ENCODE measurements around the gene TMC2. TPM values are rescaled to one million over a fixed set of nuclear protein-coding genes. Genes with fewer than 3 reads are reported as not detected.

Gene TMC2
- total RNA-seq, 1 donor from 2014 or later: not detected

DNA sequence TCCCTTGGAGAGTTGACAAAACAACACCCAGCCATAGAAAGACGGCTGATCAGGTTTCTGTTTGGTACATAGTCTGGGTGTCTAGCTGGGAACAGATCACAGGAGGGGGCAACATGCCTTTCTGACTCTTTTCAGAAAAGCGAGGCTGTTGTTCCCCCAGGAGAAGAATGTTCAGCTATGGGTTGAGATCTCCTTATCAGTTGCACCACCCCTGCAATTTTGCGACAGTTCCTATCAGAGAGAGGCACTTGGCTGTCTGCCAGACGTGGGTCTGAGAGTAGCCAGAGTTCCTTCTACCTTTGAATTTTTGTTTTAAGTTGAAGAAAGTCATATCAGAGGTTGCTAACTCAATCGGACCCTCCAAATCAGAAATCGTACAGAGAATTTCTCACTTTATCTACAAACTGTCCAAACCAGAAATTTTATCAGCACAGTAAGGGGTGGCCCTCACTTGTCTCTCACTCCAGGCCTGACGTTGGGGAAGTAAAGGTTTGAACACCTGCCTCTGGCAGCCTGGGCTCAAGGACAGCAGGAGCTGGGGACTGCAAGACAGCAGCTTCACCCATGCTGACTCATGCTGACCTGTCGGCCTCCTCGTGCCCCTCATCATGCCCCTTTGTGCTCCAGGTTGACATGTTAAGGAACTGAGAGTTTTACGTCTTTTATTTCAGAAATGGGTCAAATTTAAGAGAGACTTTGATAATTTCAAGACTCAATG, 42.3 kb downstream of the TMC2 start:
- ATAC-seq: no peak

DNA sequence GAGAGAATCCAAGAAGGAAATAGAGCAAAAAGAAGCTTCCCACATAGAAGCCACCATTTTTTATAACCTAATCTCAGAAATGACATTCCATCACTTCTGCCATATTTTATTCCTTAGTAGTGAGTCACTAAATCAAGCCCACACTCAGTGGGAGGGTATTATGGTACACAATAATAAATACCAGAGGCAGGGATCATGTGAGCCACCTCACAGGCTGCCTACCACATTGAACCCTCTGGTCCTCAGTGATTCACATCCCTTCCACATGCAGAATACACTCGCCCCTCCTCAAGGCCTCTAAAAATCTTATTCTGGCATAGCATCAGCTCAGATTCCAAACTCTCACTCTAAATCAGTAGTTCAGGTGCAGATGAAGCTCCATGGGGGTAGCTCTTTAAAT, 49.4 kb downstream of the TMC2 start:
- ATAC-seq: no peak

DNA sequence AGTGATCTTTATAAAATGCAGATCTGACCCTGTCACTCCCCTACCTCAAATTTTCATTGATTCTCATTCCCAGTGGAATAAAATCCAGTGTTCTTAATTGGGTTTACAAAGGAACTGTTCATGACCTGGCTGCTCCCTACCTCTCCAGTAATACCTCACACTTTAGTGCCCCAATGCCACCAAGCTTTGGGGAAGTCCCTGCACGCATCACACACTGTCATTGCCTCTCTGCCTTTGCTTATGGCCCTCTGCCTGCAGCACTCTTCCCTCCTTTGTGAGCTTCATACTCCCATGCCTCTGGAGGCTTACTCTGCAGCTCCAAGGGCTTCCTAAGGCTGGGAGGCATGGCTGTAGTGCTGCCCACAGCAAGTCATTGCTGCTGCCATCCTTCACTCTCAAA, 57.4 kb downstream of the TMC2 start:
- ATAC-seq: no peak

GRCh38 chr20:2595076-2595475, 58.7 kb downstream of the TMC2 start:
- ATAC-seq: no peak

GRCh38 chr20:2596673-2597279, 60.4 kb downstream of the TMC2 start:
- ATAC-seq: no peak

DNA sequence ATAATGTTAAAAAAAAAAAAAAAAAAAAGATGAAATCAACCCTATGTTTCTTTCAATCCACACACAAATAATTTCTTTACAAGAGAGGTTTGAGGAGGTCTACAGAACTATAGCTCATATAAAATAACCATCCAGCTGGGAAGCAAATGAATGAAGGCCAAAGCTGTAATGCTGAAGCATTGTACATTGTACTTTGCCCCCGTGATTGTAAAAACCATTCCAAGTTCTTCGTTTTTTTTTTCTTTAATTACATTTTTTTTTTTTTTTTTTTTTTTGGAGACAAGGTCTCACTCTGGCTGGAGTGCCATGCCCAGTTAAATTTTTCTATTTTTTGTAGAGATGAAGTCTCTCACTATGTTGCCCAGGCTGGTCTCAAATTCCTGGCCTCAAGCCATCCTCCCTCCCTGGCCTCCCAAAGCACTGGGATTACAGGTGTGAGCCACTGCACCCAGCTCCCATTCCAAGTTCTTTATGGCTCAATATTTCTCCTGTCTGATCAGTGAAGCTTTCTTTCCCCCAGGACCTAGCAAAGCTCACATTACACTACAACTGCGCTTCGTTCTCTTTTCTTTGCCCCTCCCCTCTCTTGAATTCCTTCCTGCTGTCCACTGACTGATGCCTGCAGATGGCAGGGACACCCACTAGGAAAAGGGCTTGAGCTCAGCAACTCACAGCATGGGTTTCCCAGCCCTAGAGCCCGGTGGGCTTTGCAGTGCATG, 63.1 kb downstream of the TMC2 start:
- no peak for ATAC-seq

DNA sequence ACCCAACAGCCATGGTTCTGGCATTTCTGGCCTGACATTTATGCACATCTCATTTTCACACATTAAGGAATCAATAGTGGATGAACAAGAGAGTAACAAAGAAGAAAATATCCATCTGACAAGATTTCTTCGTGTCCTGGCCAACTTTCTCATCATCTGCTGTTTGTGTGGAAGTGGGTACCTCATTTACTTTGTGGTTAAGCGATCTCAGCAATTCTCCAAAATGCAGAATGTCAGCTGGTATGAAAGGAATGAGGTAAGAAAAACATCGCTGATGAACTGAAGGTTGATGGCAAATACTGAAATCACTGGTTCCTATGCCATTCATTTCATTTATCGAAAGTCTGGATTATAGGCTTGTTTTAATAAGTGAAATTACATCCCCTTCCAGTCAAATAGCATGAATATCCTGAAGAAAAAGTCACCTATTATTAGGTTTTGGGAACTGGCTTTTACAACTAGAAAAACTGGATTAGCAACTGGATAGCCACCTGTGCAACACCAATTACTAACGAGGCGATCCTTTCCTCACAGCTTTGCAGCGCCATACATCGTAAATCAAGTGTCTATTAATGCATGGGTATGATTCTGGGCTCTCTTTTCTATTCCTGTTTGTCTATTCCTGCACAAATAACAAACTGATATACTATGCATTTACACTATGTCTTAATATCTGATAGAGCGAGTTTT, 65.8 kb downstream of the TMC2 start:
- no peak for ATAC-seq

GRCh38 chr20:2602746-2603145, 66.4 kb downstream of the TMC2 start:
- ATAC-seq: no peak

GRCh38 chr20:2603816-2604505, 67.6 kb downstream of the TMC2 start:
- no peak for ATAC-seq

DNA sequence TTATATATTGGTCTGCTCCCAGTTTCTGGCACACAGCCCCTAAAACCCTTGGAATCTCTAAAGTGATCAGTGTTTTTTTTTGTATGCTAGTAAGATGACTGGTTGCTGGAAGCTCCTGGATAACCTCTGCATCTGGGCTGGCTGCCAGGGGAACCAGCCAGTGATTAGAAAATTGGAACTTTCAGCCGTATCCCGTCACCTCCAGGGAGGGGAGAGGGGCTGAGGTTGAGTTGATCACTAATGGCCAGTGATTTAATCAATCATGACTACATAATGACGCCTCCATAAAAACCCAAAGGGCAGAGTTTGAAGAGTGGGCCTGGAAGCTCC, 68.1 kb downstream of the TMC2 start:
- no peak for ATAC-seq

GRCh38 chr20:2606507-2607006, 70.2 kb downstream of the TMC2 start:
- no peak for ATAC-seq

GRCh38 chr20:2610326-2610725, 74.0 kb downstream of the TMC2 start:
- no peak for ATAC-seq

DNA sequence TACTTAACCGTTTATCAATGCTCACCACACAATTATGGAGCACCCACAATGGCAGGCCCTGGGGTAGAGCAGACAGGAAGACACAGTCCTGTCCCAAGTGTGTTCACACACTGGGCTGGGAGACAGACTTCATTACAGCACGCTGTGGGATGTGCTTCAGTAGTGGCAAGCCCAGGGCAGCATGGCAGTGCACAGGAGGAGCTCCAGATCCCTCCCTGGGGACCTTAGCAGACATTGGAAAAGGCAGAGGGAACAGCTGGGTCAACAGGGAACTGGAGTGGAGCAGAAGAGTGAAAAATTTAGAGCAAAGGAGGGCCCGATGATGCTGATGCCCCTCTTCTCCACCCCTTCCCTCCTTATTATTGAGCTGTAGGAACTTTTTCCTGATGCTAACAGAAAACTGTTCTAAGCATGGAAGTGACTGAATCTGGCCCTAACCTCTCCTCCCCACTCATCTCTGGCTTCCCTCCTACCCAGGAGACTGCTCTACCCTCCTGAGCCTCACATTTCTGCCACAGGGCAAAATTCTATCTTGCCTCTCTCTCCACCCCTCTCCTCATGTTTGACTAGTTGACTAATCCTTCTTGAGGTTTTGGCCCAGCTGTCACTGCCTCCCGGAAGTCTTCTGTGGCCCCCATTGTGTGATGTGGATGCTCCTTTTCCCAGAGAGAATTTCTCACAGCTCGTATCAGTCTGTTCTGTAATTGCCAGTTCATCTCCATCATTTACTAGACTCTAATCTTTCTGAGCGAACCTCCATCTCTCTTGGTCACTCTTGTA, 74.8 kb downstream of the TMC2 start:
- no peak for ATAC-seq

GRCh38 chr20:2612073-2612472, 75.7 kb downstream of the TMC2 start:
- no peak for ATAC-seq

DNA sequence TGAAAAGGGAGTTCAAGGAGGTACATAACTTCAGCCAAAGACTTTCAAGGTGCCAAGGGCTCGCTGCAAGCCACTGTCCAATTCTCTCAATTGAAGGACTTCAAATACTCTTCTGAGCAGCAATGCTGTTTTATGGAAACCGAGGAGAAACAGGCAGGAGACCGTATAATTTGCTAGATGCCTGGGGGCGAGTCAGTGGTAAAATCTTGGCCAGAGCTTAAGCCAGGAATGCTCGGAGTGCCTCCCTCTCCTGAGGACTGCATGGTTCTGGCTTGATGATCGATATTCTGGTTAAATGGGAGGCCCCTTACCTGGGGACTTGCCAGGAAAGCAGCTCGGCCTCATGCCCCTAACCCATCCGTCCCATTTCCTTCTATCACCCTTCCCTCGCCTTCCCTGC, 80.3 kb downstream of the TMC2 start:
- ATAC-seq: no peak

DNA sequence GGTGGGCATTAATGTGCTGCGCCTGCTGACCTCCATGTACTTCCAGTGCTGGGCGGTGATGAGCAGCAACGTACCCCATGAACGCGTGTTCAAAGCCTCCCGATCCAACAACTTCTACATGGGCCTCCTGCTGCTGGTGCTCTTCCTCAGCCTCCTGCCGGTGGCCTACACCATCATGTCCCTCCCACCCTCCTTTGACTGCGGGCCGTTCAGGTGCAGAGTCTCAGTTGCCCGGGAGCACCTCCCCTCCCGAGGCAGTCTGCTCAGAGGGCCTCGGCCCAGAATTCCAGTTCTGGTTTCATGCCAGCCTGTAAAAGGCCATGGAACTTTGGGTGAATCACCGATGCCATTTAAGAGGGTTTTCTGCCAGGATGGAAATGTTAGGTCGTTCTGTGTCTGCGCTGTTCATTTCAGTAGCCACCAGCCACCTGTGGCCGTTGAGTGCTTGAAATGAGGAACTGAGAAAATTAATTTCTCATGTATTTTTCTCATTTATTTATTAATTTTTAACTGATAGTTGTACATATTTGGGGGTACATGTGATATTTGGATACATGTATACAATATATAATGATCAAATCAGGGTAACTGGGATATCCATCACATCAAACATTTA, 80.8 kb downstream of the TMC2 start:
- no peak for ATAC-seq

DNA sequence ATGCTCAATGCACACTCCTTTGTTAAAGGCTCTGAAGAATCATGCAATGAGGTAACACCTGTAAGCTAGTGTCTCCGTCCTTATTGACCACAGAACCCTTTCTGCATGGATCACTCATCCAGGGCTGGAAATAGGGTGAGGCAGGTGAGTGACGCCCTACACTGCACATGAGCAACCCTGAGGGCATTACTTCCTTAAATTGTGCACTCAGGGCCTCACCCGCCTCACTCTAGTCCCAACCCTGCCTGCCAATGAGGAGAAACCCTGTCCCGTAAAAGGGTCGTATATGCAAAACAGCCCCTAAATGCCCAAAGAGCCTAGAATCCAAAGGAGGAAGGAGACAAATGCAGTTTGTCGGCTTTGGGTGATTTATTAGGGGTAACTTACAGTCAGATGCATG, 82.4 kb downstream of the TMC2 start:
- ATAC-seq: no peak

DNA sequence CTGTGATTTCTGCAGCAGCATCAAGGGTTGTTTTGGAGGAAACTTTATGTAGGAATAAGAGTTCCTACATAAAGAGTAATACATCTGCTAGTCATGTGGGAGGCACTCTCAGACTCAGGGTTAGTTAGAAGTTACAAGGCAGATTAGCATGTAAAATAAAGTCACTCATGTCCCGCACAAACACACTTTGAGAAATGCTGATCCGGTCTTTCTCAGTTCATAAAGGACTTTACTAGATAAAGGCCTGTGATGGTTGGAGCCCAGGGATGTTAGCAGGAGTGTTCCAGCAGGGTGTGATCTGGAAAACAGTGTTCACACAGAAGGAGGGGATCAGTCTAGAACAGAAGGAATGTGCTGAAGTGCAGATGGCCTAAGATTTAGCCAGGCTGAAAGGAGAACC, 83.0 kb downstream of the TMC2 start:
- no peak for ATAC-seq

DNA sequence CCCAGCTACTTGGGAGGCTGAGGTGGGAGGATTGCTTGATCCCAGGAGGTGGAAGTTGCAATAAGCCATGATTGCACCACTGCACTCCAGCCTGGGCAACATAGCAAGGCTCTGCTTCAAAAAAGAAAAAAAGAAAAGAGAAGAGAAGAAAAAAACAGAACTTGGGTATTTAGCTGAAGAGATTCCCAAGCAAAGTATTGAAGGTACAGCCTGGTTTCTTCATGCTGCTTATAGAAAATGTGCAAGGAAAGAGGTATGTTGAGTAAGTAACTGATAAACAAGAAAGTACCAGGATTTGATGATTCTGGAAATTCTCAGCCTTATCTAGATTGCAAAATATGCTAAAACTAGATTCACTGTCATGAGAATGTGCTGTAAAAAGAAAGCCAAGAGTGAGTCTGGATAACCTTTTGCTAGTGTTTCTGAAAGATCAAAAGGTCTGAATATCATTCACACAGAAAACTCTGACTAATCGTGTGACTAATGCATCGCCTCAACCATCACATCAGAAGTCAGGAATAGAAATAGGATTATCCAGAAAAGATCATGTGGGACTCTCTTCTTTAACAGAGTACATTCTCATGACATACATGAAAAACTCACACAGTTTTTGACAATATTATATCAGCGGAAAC, 83.7 kb downstream of the TMC2 start:
- ATAC-seq: no peak

DNA sequence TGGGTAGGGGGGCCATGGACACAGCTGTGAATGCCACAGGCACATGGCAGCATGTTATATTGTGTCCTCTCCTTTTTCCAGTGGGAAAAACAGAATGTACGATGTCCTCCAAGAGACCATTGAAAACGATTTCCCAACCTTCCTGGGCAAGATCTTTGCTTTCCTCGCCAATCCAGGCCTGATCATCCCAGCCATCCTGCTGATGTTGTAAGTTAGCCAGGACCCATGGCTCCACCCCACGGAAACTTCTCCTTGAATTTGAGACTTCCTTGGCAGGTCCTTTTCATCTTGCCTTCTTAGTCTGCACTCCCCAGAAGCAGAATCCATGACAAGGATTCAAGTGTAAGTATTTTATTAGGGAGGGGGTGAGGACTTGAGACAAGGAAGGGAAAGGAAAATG, 87.8 kb downstream of the TMC2 start:
- ATAC-seq: no peak

DNA sequence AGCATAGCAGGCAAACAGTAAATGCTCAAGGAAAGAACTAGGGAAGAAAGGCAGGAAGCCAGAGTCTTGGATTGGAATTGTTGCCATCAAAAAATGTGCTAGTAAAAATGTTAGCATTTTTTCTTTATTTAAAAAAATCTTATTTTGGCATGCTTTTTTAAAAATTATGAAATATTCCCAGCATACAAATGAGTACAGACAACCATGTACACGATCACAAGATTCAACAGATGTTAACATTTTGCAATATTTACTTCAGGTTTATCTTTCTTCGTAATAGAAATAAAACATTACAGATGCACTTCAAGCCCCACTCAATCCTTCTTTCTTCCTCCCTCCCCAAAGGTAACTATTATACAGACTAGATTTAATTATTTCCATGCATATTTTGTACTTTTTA, 88.7 kb downstream of the TMC2 start:
- no peak for ATAC-seq
